HG03469 (cell line): ENCODE data around the gene TMEM150C.

Experiments used
- ATAC-seq: cut with Tn5 transposase; IDR thresholded peaks from one replicate; pipeline ENCODE4 v1.9.1; 2021; ENCODE audit warnings: mild to moderate bottlenecking, moderate library complexity, moderate number of reproducible peaks; ENCODE audit not compliant: unreplicated experiment

The TMEM150C gene

DNA sequence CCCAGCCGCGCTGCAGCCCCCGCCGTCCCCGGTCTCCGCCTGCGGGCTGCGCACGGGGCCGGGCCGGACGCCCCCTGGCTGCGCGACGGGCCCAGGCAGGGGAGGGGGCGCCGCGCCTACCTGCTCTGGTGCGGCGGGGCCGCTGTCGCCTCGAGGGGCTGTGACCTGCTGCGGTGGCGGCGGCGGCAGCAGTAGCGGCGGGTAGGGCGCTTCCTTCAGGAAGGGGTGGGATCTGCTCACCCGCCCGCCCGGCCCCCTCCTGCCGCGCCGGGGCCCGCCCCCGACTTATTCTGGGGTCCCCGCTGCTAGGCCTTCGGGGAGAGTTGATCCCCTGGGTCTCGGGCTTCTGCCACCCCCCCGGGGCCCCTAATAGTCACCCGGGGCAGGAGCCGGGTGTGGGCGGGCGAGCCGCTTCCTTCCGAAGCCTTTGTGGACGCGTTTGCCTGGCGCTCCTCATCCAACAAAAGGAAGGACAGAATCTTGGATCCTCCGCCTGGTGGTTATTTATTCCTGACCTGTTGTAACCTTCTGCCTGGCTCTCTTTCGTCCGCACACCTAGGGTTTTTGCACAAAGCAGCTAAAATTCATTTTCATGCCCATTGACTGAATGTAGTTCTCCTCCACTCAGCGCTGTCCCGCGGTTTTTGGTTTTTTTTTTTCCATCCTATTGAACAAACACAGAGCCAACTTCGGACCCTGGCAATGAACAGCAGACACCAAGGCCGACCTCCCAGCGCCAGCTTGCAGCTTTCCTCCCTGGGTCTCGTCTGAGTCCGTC is at the start of gene TMEM150C:
Gene TMEM150C, minus strand, starts transcription at position 203 of the 778 bp plus-strand sequence. CDS start 57,331 bp downstream, outside the sequence.
- ATAC-seq, result no peak

GRCh38 chr4:82611527-82611926 is 49.7 kb upstream of the TMEM150C start:
- ATAC-seq, result no peak

GRCh38 chr4:82610041-82610440 is 48.3 kb upstream of the TMEM150C start:
- no peak for ATAC-seq

DNA sequence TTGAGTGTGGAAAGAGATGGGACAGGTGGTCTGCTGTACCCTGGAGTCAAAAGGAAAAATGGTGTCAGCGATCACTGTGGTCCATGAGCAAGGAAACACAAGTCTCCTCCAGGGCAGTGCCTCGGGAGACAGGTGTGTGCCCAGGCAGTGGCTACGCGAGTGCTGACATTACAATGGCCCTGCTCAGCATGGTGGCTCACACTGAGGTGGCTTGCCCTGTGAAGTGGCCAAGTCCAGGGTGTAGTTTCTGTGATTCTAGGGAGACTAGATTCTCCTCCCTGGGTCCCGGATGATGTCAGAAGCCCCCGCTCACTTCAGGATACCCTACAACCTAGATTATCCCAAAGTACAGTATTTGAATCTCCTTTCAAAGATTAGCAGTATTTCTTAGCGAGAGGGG is 44.8 kb upstream of the TMEM150C start:
- no peak for ATAC-seq

DNA sequence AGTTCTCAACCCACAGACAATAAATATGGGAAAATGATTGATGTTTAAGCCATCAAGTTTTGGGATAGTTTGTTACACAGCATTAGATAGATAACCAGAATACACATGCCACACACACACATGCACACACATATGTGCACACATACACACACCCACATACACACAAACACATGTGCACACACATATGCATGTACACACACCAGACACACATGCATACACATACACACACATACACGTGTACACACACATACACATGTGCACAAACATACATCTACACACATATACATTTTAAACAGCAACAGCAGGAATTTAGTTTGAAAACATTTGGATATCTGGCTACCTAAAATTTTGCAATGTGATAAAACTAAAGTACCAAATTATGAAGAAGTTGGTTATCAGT is 42.7 kb upstream of the TMEM150C start:
- no peak for ATAC-seq

GRCh38 chr4:82601242-82602015 is 39.6 kb upstream of the TMEM150C start:
- ATAC-seq, result no peak

DNA sequence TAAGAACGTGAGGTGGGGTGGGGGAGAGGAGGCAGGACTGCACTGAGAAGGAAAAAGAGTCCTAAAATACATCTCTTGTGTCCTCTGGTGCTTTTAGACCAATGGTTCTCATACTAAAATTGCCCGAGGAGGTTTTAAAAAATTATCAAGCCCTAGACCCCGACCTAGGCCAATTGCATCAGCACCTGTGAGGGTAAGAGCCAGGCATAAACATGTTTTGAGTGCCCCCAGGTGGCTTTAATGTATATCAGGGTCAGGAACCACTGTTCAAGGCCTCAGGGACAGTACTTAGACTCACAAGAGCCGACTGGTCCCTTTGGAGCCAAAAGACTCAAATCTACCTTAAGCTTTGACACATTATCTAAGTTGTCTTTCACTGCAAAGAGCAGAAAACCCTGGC is 37.5 kb upstream of the TMEM150C start:
- no peak for ATAC-seq

DNA sequence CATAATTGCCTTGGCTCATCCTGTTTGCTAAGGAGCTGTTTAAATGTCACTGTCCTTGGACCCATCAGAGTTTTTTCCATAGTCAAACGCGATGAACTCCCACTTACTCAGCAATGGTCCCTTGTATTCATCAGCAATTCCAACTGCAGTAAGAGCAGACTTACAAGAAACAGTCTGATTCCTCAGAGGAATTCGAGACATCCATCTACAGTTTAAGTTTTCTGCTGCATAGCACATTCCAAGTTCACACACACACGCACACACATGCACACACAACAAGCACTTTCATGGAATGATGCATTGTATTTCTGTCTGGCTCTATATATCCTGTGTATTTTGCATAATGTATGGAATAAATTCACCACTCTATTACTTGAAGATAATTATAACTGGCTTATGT is 32.7 kb upstream of the TMEM150C start:
- ATAC-seq, result no peak

- no peak for ATAC-seq
Measured at GRCh38 chr4:82593411-82593810, 31.6 kb upstream of the TMEM150C start.

- ATAC-seq, result no peak
Measured at GRCh38 chr4:82592639-82593038, 30.9 kb upstream of the TMEM150C start.

DNA sequence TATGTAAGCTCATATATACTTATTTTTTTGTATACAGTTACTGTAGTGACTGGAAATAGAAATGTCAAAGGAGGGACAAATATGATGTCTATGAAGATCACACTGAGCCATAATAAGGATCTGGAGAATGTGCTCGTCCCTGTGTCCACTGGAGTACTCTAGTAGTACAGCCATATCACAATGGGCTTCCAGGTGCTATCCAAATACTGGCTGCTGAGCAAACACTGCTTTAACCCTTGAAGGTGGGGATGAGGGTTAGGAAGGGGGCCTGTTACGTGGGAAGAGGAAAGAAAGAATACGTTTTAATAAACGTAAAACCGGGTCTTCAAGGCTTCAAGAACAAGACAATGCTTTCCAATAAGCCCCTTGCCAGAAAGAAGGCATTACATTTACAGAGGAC is 29.8 kb upstream of the TMEM150C start:
- ATAC-seq, result no peak

DNA sequence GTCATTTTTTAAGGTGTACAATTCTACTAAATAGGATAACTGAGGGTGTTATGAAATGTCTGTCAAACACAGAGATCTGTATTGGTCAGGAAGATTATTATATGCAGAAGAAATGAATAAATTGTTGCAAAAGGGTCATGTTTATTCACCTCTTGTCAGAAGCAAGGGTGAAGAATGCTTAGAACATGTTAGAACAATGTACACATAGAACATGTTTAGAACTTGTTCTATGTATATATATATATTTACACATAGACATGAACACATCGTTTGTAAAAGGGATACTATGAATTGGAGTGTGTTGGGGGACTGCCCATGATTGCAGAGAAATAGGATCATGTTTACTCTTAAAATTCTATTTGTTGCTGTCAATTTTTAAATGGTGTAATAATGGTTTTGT is 28.0 kb upstream of the TMEM150C start:
- ATAC-seq, result no peak

DNA sequence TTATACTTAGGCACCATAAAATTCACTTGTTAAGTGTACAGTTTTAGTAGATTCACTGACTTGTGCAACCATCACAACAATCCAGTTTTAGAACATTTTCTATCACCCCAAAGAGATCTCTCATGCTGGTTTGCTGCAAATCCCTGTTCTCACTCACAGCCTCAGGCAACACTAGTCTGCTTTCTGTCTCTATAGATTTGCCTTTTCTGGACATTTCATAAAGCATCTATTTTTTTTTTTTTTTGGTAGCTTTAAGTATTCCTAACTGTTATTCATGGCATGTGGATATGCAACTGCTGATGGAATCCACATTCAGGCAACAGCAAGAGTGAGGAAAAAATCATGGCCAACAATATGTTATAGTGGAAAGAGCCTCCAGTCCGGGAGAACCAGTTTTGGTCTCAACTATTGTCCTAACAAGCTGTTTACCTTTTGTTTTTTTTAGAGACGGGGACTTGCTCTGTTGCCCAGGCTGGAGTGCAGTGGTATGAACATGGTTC is 27.0 kb upstream of the TMEM150C start:
- ATAC-seq, result no peak

- ATAC-seq, result no peak
Measured at GRCh38 chr4:82587826-82588540, 26.2 kb upstream of the TMEM150C start.

DNA sequence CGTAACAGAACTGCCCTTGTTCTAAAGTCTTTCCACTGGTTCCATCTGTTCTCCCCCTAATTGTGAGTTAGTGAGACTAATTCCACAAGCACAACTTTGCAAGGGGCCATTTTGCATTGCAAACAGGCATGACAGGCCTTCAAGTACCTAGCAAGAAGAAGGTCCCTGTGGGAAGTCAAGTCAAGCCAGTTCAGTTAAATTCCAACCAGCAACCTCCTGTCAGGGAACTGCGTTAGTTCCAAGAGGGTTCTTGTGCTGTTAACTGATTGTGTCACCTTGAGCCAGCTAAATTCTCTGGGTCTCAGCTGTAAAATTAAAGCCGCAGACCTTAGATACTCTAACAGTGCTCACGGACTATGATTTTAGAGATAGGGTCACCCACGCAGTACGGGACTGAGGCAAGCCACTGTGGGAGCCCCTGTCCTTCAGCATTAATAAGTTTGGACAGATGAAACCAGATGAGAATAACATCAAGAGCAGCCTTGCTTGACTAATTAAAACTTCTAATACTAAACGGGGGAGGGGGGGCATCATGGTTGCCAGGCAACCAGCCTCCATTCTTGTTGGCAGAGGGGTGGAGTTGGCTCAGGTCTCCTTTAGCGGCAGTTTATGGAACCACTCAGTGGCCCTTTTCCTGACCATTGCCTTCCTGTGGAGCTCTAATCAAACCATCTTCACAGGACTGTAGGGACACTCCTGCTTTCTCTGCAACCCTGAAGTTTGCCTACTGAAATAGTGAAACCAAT is 24.1 kb upstream of the TMEM150C start:
- ATAC-seq, result no peak

GRCh38 chr4:82584931-82585330 is 23.1 kb upstream of the TMEM150C start:
- ATAC-seq, result no peak

GRCh38 chr4:82583897-82584587 is 22.3 kb upstream of the TMEM150C start:
- no peak for ATAC-seq

- no peak for ATAC-seq
Measured at GRCh38 chr4:82579932-82580331, 18.1 kb upstream of the TMEM150C start.

DNA sequence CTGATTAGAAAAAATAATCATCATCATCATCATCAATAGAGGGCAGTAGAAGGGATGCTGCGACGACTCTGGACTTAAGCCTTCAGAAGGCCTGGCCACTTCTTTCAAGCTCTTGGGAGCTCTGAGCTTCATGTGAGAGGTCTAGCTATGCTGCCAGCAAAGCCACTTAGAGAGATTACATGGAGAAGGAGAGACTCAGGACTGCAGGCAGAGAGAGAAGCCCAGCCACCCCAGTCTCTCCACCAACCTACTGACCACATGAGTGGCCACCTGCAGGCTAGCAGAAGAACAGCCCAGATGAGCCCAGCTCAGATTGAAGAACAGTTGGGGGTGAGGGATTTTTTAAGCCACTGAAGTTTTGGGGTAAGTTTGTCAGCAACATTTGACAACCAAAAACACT is 17.1 kb upstream of the TMEM150C start:
- ATAC-seq, result no peak

- ATAC-seq, result no peak
Measured at GRCh38 chr4:82577451-82577850, 15.7 kb upstream of the TMEM150C start.
